ENCODE data around the gene DBN1.

- TF ChIP-seq CTCF (IDR thresholded peaks at IDR 0.05) (no peak), POLR2A (IDR thresholded peaks at IDR 0.05) (no peak)
Measured at GRCh38 chr5:177487144-177487543, 13.7 kb upstream of the DBN1 start.
